Left renal cortex interstitium (tissue), 4 donors: ENCODE data around the gene FBLN2. TPM values are rescaled to one million over a fixed set of nuclear protein-coding genes. Genes with fewer than 3 reads are reported as not detected.

ENCODE experiments used
- DNase-seq, 4 donors: peaks; one replicate each; pipeline ENCODE4 v3.0.0-alpha.2; 2013; ENCODE audit warnings: low read depth in 4 of 4, low spot score in 2 of 4, missing footprints in 1 of 4
- polyA plus RNA-seq, 4 donors: library from polyadenylated mRNA; unstranded; fragments of 120-200 nt; gene quantifications; one replicate each; pipeline ENCODE4 v1.2.1, GENCODE V29; 2013; ENCODE audit not compliant: insufficient read length in 4 of 4

FBLN2 gene
- polyA plus RNA-seq, 4 donors, result 24.3 to 31.9 (median 27.5) TPM

- DNase-seq, result no peak
Measured at GRCh38 chr3:13575459-13576061, 26.6 kb downstream of the FBLN2 start.

- no peak for DNase-seq
Measured at GRCh38 chr3:13577181-13578121, 28.5 kb downstream of the FBLN2 start.

- DNase-seq, result no peak
Measured at GRCh38 chr3:13578251-13578650, 29.3 kb downstream of the FBLN2 start.

- DNase-seq, result no peak
Measured at GRCh38 chr3:13579063-13579462, 30.1 kb downstream of the FBLN2 start.

- DNase-seq, result no peak
Measured at GRCh38 chr3:13580256-13581023, 31.5 kb downstream of the FBLN2 start.

GRCh38 chr3:13581485-13582365, 32.8 kb downstream of the FBLN2 start:
- no peak for DNase-seq

GRCh38 chr3:13582366-13583250, 33.7 kb downstream of the FBLN2 start:
- no peak for DNase-seq

GRCh38 chr3:13583251-13584180, 34.6 kb downstream of the FBLN2 start:
- no peak for DNase-seq

- DNase-seq, result no peak
Measured at GRCh38 chr3:13584427-13584891, 35.5 kb downstream of the FBLN2 start.

GRCh38 chr3:13584901-13585300, 36.0 kb downstream of the FBLN2 start:
- DNase-seq, result no peak

- no peak for DNase-seq
Measured at GRCh38 chr3:13587442-13587841, 38.5 kb downstream of the FBLN2 start.

- no peak for DNase-seq
Measured at GRCh38 chr3:13588221-13588701, 39.3 kb downstream of the FBLN2 start.

- no peak for DNase-seq
Measured at GRCh38 chr3:13588993-13589392, 40.1 kb downstream of the FBLN2 start.

GRCh38 chr3:13590841-13591520, 42.1 kb downstream of the FBLN2 start:
- DNase-seq, result no peak

GRCh38 chr3:13593615-13594014, 44.7 kb downstream of the FBLN2 start:
- no peak for DNase-seq

GRCh38 chr3:13594146-13594545, 45.2 kb downstream of the FBLN2 start:
- DNase-seq, result no peak

- no peak for DNase-seq
Measured at GRCh38 chr3:13594991-13595421, 46.1 kb downstream of the FBLN2 start.
